Measurements from ENCODE around the gene NDFIP1. TPM values are rescaled to one million over a fixed set of nuclear protein-coding genes. Genes with fewer than 3 reads are reported as not detected.

NDFIP1 gene
- total RNA-seq, 1 experiment from 2014 or later, result 49.3 TPM

- TF ChIP-seq EZH2 (IDR thresholded peaks at IDR 0.05; ENCODE audit: borderline replicate concordance, low read depth, low read length, poor library complexity, severe bottlenecking) (no peak), CTCF (conservative IDR thresholded peaks at IDR 0.05; ENCODE audit: low read depth, low read length) (no peak)
- Histone ChIP-seq H3K9me3 (ENCODE audit: low read depth, low read length, poor library complexity, severe bottlenecking) (no peaks in the 10 kb centered on the region), H3K36me3 (ENCODE audit: insufficient read depth, low read length, poor library complexity, severe bottlenecking) (no peaks in the 10 kb centered on the region), H3K27ac (ENCODE audit: low read depth, low read length, poor library complexity, severe bottlenecking) (no peak overlapping the region), H3K27me3 (replicated peaks; ENCODE audit: insufficient read depth, low read depth, low read length, poor library complexity) (no peaks in the 10 kb centered on the region), H3K4me1 (ENCODE audit: insufficient read depth, low read length, poor library complexity, severe bottlenecking) (no peaks in the 10 kb centered on the region), H3K4me3 (ENCODE audit: low read depth, low read length, poor library complexity, severe bottlenecking) (no peak overlapping the region)
- POLR2A ChIA-PET (ENCODE audit: low non-redundant PET), result no interaction called here
- BruUV-seq (replicated peaks), result no TSS peak
- intact Hi-C loops (cut with micrococcal nuclease; ENCODE audit: unreplicated experiment), result no loop called here
- no peak for DNase-seq (ENCODE audit: low spot score)
- CTCF ChIA-PET, result no interaction called here
Observed at GRCh38 chr5:142095651-142096330, 12.8 kb upstream of the NDFIP1 start.

GRCh38 chr5:142096382-142096781 lies 12.2 kb upstream of the NDFIP1 start:
- DNase-seq (ENCODE audit: low spot score), result no peak
- Histone ChIP-seq H3K27me3 (replicated peaks; ENCODE audit: insufficient read depth, low read depth, low read length, poor library complexity) (no peaks in the 10 kb centered on the region), H3K36me3 (ENCODE audit: insufficient read depth, low read length, poor library complexity, severe bottlenecking) (no peaks in the 10 kb centered on the region), H3K4me3 (ENCODE audit: low read depth, low read length, poor library complexity, severe bottlenecking) (no peak overlapping the region), H3K9me3 (ENCODE audit: low read depth, low read length, poor library complexity, severe bottlenecking) (no peaks in the 10 kb centered on the region), H3K4me1 (ENCODE audit: insufficient read depth, low read length, poor library complexity, severe bottlenecking) (no peaks in the 10 kb centered on the region), H3K27ac (ENCODE audit: low read depth, low read length, poor library complexity, severe bottlenecking) (no peak overlapping the region)
- BruUV-seq (replicated peaks), result no TSS peak
- TF ChIP-seq EZH2 (IDR thresholded peaks at IDR 0.05; ENCODE audit: borderline replicate concordance, low read depth, low read length, poor library complexity, severe bottlenecking) (no peak), CTCF (conservative IDR thresholded peaks at IDR 0.05; ENCODE audit: low read depth, low read length) (no peak)
- ChIA-PET POLR2A (ENCODE audit: low non-redundant PET) (no interaction called here), CTCF (no interaction called here)
- intact Hi-C loops (cut with micrococcal nuclease; ENCODE audit: unreplicated experiment), result no loop called here

GRCh38 chr5:142097681-142098080 lies 10.9 kb upstream of the NDFIP1 start:
- Histone ChIP-seq H3K4me1 (ENCODE audit: insufficient read depth, low read length, poor library complexity, severe bottlenecking) (no peaks in the 10 kb centered on the region), H3K9me3 (ENCODE audit: low read depth, low read length, poor library complexity, severe bottlenecking) (no peaks in the 10 kb centered on the region), H3K36me3 (ENCODE audit: insufficient read depth, low read length, poor library complexity, severe bottlenecking) (no peaks in the 10 kb centered on the region), H3K4me3 (ENCODE audit: low read depth, low read length, poor library complexity, severe bottlenecking) (no peak overlapping the region), H3K27ac (ENCODE audit: low read depth, low read length, poor library complexity, severe bottlenecking) (no peak overlapping the region), H3K27me3 (replicated peaks; ENCODE audit: insufficient read depth, low read depth, low read length, poor library complexity) (no peaks in the 10 kb centered on the region)
- BruUV-seq (replicated peaks), result no TSS peak
- ChIA-PET POLR2A (ENCODE audit: low non-redundant PET) (no interaction called here), CTCF (no interaction called here)
- TF ChIP-seq EZH2 (IDR thresholded peaks at IDR 0.05; ENCODE audit: borderline replicate concordance, low read depth, low read length, poor library complexity, severe bottlenecking), result no peak
- DNase-seq (ENCODE audit: low spot score), result no peak
- intact Hi-C loops (cut with micrococcal nuclease; ENCODE audit: unreplicated experiment), result no loop called here

- DNase-seq (ENCODE audit: low spot score), result no peak
- CTCF ChIA-PET, result no interaction called here
- intact Hi-C loops (cut with micrococcal nuclease; ENCODE audit: unreplicated experiment), result no loop called here
- Histone ChIP-seq H3K9me3 (ENCODE audit: low read depth, low read length, poor library complexity, severe bottlenecking) (no peaks in the 10 kb centered on the region), H3K36me3 (ENCODE audit: insufficient read depth, low read length, poor library complexity, severe bottlenecking) (no peaks in the 10 kb centered on the region), H3K27me3 (replicated peaks; ENCODE audit: insufficient read depth, low read depth, low read length, poor library complexity) (no peaks in the 10 kb centered on the region), H3K27ac (ENCODE audit: low read depth, low read length, poor library complexity, severe bottlenecking) (no peak overlapping the region), H3K4me1 (ENCODE audit: insufficient read depth, low read length, poor library complexity, severe bottlenecking) (no peaks in the 10 kb centered on the region), H3K4me3 (ENCODE audit: low read depth, low read length, poor library complexity, severe bottlenecking) (no peak overlapping the region)
- POLR2A ChIA-PET (ENCODE audit: low non-redundant PET), result no interaction called here
- no TSS peak for BruUV-seq (replicated peaks)
- no peak for TF ChIP-seq CTCF (conservative IDR thresholded peaks at IDR 0.05; ENCODE audit: low read depth, low read length)
- no peak for TF ChIP-seq EZH2 (IDR thresholded peaks at IDR 0.05; ENCODE audit: borderline replicate concordance, low read depth, low read length, poor library complexity, severe bottlenecking)
Observed at GRCh38 chr5:142098275-142098674, 10.3 kb upstream of the NDFIP1 start.
